GM18519 (cell line): ENCODE results near the gene CA12.
"Not testable (repeated sequence)": the region's sequence is repeated elsewhere in the genome, so short reads cannot be mapped to it uniquely, and the experiment has no call there.

Experiments used
- ATAC-seq: cut with Tn5 transposase; IDR thresholded peaks from one replicate; pipeline ENCODE4 v1.9.1; 2021; ENCODE audit warnings: mild to moderate bottlenecking, moderate library complexity; ENCODE audit not compliant: unreplicated experiment, low FRiP score

Gene CA12

GRCh38 chr15:63381301-63382204 lies at the start of gene CA12:
CA12 (minus strand) TSS chr15:63381846; CDS start chr15:63381720, 126 bp downstream.
- no peak for ATAC-seq

- no peak for ATAC-seq
Observed at GRCh38 chr15:63430766-63431451, 49.3 kb upstream of the CA12 start.

GRCh38 chr15:63426552-63426951 lies 44.9 kb upstream of the CA12 start:
- no peak for ATAC-seq

GRCh38 chr15:63425426-63425985 lies 43.9 kb upstream of the CA12 start:
- ATAC-seq, result no peak

GRCh38 chr15:63422891-63423590 lies 41.4 kb upstream of the CA12 start:
- no peak for ATAC-seq

- no peak for ATAC-seq
Observed at GRCh38 chr15:63421433-63421832, 39.8 kb upstream of the CA12 start.

- no peak for ATAC-seq
Observed at GRCh38 chr15:63420333-63420747, 38.7 kb upstream of the CA12 start.

GRCh38 chr15:63418811-63419210 lies 37.2 kb upstream of the CA12 start:
- ATAC-seq, result no peak

- no peak for ATAC-seq
Observed at GRCh38 chr15:63417721-63418120, 36.1 kb upstream of the CA12 start.

- not testable (repeated sequence) for ATAC-seq
Observed at GRCh38 chr15:63417274-63417673, 35.6 kb upstream of the CA12 start.

- ATAC-seq, result no peak
Observed at GRCh38 chr15:63414474-63415120, 33.0 kb upstream of the CA12 start.

GRCh38 chr15:63412551-63412950 lies 30.9 kb upstream of the CA12 start:
- ATAC-seq, result no peak

- no peak for ATAC-seq
Observed at GRCh38 chr15:63411866-63412265, 30.2 kb upstream of the CA12 start.

GRCh38 chr15:63409179-63409578 lies 27.5 kb upstream of the CA12 start:
- no peak for ATAC-seq

GRCh38 chr15:63408524-63408923 lies 26.9 kb upstream of the CA12 start:
- ATAC-seq, result no peak

GRCh38 chr15:63407612-63408011 lies 26.0 kb upstream of the CA12 start:
- ATAC-seq, result no peak

- no peak for ATAC-seq
Observed at GRCh38 chr15:63405683-63406390, 24.2 kb upstream of the CA12 start.

GRCh38 chr15:63405159-63405558 lies 23.5 kb upstream of the CA12 start:
- ATAC-seq, result no peak

GRCh38 chr15:63403254-63403945 lies 21.8 kb upstream of the CA12 start:
- ATAC-seq, result no peak
